Keratinocyte (primary cell): ENCODE measurements around the gene TLX2. TPM values are rescaled to one million over a fixed set of nuclear protein-coding genes. Genes with fewer than 3 reads are reported as not detected.

Source experiments
- DNase-seq: peaks from one replicate; pipeline ENCODE4 v3.0.0-alpha.2; 2011; ENCODE audit warnings: low read depth, missing footprints, low spot score
- FAIRE-seq: peaks from 2 replicates; lab custom pipeline; 2011; peaks lifted over from hg19 to GRCh38; lab: Jason Lieb, UNC
- H2AFZ ChIP-seq: 2 replicates; pipeline ENCODE4 v1.6.0; 2012; ENCODE audit warnings: low read length, control low read depth, inconsistent platforms; ENCODE audit not compliant: control insufficient read depth
- H3K27ac ChIP-seq: 2 replicates; pipeline ENCODE4 v1.5.1; 2011; ENCODE audit warnings: low read length; ENCODE audit not compliant: control insufficient read depth, insufficient read depth
- H3K27me3 ChIP-seq: 3 replicates; pipeline ENCODE4 v1.6.0; 2011; ENCODE audit warnings: low read length; ENCODE audit not compliant: control insufficient read depth, insufficient read depth; ENCODE audit errors: extremely low read depth
- H3K36me3 ChIP-seq, 2 experiments: 2 replicates in 1 of 2; 3 replicates in 1 of 2; pipeline ENCODE4 v1.5.1; 2011; ENCODE audit warnings: low read length in 2 of 2, mild to moderate bottlenecking in 1 of 2; ENCODE audit not compliant: control insufficient read depth in 2 of 2, insufficient read depth in 2 of 2; ENCODE audit errors: extremely low read depth in 1 of 2
- H3K4me1 ChIP-seq: 3 replicates; pipeline ENCODE4 v1.5.1; 2011; ENCODE audit warnings: low read length; ENCODE audit not compliant: control insufficient read depth, insufficient read depth; ENCODE audit errors: extremely low read depth
- H3K4me2 ChIP-seq: 3 replicates; pipeline ENCODE4 v1.6.0; 2011; ENCODE audit warnings: low read depth, low read length; ENCODE audit not compliant: control insufficient read depth, insufficient read depth; ENCODE audit errors: extremely low read depth
- H3K4me3 ChIP-seq, 3 experiments: fragments of 200-600 bp in 1 of 3; sonication (generic) in 1 of 3; 2 replicates in 2 of 3; 3 replicates in 1 of 3; pipeline ENCODE4 v1.5.1; 2011 to 2016; ENCODE audit warnings: low read length in 3 of 3, mild to moderate bottlenecking in 3 of 3, control low read depth in 2 of 3, inconsistent platforms in 1 of 3, low read depth in 1 of 3, mixed read lengths in 1 of 3, mixed run types in 1 of 3, moderate library complexity in 1 of 3; ENCODE audit not compliant: control insufficient read depth in 2 of 3, insufficient read depth in 2 of 3; ENCODE audit errors: extremely low read depth in 1 of 3
- H3K79me2 ChIP-seq: 2 replicates; pipeline ENCODE4 v1.6.0; 2012; ENCODE audit warnings: low read length; ENCODE audit not compliant: control insufficient read depth, insufficient read depth
- H3K9ac ChIP-seq: 3 replicates; pipeline ENCODE4 v1.6.0; 2011; ENCODE audit warnings: low read length; ENCODE audit not compliant: control insufficient read depth, insufficient read depth; ENCODE audit errors: extremely low read depth
- H3K9me1 ChIP-seq: 3 replicates; pipeline ENCODE4 v1.6.0; 2011; ENCODE audit warnings: low read length; ENCODE audit not compliant: control insufficient read depth, insufficient read depth; ENCODE audit errors: extremely low read depth
- H3K9me3 ChIP-seq: 2 replicates; pipeline ENCODE4 v1.5.1; 2012; ENCODE audit warnings: low read depth, low read length; ENCODE audit not compliant: control insufficient read depth
- H4K20me1 ChIP-seq: 3 replicates; pipeline ENCODE4 v1.6.0; 2011; ENCODE audit warnings: low read length; ENCODE audit not compliant: control insufficient read depth, insufficient read depth; ENCODE audit errors: extremely low read depth
- CTCF ChIP-seq, 3 experiments: IDR thresholded peaks in 1 of 3; conservative IDR thresholded peaks in 1 of 3; optimal IDR thresholded peaks in 1 of 3; 2 replicates in 2 of 3; 3 replicates in 1 of 3; pipeline versions ENCODE3 to v1.5.1; 2011; ENCODE audit warnings: low read length in 3 of 3, mild to moderate bottlenecking in 3 of 3, moderate library complexity in 2 of 3, control low read depth in 1 of 3, inconsistent platforms in 1 of 3; ENCODE audit not compliant: insufficient read depth in 2 of 3; ENCODE audit errors: extremely low read depth in 1 of 3
- EZH2 ChIP-seq: IDR thresholded peaks from one replicate; pipeline ENCODE4 v1.6.1; 2012; ENCODE audit warnings: inconsistent platforms, mild to moderate bottlenecking, low read length, moderate library complexity
- dilution Hi-C: fragments of 300-500 bp; cut with MboI; formaldehyde crosslinking; loops from one replicate; pipeline ENCODE4 v1.7.0; 2020; ENCODE audit warnings: low sequenced_read_pairs; ENCODE audit not compliant: extremely low pct_ligation_motif_present
- polyA plus RNA-seq, 5 experiments: library from polyadenylated mRNA; depleted of rRNA in 3 of 5; stranded (reverse) in 3 of 5; stranded (forward) in 1 of 5; unstranded in 1 of 5; fragments of >200 nt; gene quantifications; 1 replicate in 1 of 5; 2 replicates in 3 of 5; 3 replicates in 1 of 5; pipeline versions ENCODE4 v1.2.1 to v1.2.3, GENCODE V29; 2011 to 2012; ENCODE audit warnings: missing spikeins in 2 of 5, low read depth in 1 of 5, low replicate concordance in 1 of 5

The TLX2 gene
- polyA plus RNA-seq, 1 donor (not counting 4 experiments of a cell fraction or from before 2014, with no cell fraction given), result not detected

DNA sequence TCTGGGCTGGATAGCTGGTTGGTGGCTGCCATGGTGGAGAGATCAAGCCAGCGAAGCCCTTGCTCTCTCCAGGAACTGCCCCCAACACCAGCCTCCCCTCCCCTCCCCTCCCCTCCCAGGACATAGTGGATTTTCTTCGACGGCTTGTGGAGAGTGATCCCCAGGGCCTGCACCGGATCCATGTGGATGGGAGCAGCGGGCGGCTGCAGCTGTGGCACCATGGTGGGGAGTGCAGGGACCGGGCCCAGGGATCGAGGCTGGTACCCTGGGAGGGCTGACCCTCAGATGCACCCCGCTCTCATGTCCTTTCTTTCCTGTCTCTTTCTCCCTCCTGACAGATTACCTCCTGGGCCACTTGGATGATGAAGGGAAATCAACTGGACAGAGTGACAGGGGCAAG is 24.3 kb upstream of the TLX2 start:
- DNase-seq (no peak), FAIRE-seq (no peak)
- no peaks in the 10 kb centered on the region for H3K9me1 ChIP-seq
- H3K9ac ChIP-seq, result no peak overlapping the region
- H4K20me1 ChIP-seq, result no peaks in the 10 kb centered on the region
- H3K36me3 ChIP-seq, result peaks cover 31 to 45% of the 10 kb centered on the region in 2 experiments
- H3K9me3 ChIP-seq, result no peaks in the 10 kb centered on the region
- no peak overlapping the region for H3K27ac ChIP-seq
- no peak overlapping the region for H3K4me2 ChIP-seq
- no peak overlapping the region for H2AFZ ChIP-seq
- TF ChIP-seq CTCF (optimal IDR thresholded peaks at IDR 0.05 in 1 of 3, IDR thresholded peaks at IDR 0.05 in 1 of 3, conservative IDR thresholded peaks at IDR 0.05 in 1 of 3; ENCODE audit: extremely low read depth in 1 of 3, insufficient read depth in 2 of 3, low read length in 3 of 3), result no peak
- H3K4me3 ChIP-seq, result no peak overlapping the region
- H3K4me1 ChIP-seq, result peaks cover 10% of the 10 kb centered on the region
- peaks cover 12% of the 10 kb centered on the region for H3K79me2 ChIP-seq
- dilution Hi-C loops, result no loop called here
- H3K27me3 ChIP-seq, result no peaks in the 10 kb centered on the region

DNA sequence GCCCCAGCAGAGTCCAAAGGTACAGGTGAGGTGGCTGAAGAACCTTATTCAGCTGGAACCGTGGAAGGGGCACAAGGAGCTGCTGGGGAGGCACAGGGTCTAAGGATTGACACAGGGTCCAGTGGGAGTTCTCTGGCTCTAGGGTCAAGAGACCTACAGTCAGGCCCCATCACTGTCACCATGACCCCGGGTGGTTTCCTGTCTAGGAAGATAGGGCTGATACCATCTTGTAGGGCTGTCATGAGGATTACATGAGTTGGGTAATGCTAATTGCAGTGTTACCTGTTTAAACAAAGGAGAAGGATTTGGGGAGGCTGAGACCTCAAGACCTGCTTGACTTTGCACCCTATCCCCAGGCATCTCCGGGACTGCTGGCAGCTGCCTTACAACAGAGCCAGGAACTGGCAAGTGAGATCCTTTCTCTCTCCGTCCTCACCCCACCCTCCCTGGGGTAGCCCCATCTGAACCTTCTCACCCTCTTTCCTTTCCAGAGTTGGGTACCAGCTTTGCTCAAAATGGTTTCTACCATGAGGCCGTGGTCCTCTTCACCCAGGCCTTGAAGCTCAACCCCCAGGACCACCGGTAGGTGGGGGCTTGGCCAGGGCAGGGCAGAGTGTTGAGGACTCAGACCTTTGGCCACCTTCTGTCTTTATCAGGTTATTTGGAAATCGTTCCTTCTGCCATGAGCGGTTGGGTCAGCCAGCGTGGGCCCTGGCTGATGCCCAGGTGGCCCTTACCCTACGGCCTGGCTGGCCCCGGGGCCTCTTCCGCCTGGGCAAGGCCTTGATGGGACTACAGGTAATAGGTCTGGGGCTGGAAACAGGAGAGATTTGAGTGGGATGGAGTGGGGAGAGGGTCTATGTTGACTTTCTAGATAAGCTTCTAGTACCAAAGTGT is 22.4 kb upstream of the TLX2 start:
- no peaks in the 10 kb centered on the region for H3K9me3 ChIP-seq
- H2AFZ ChIP-seq, result no peak overlapping the region
- no peaks in the 10 kb centered on the region for H3K27me3 ChIP-seq
- H3K4me1 ChIP-seq, result peaks cover 13% of the 10 kb centered on the region
- H3K9me1 ChIP-seq, result no peaks in the 10 kb centered on the region
- H3K79me2 ChIP-seq, result peaks cover 4% of the 10 kb centered on the region
- dilution Hi-C loops, result no loop called here
- no peak overlapping the region for H3K9ac ChIP-seq
- H4K20me1 ChIP-seq, result no peaks in the 10 kb centered on the region
- no peak overlapping the region for H3K4me2 ChIP-seq
- peaks cover 32 to 39% of the 10 kb centered on the region in 2 experiments for H3K36me3 ChIP-seq
- no peak for FAIRE-seq
- no peak for TF ChIP-seq EZH2
- no peak for TF ChIP-seq CTCF (optimal IDR thresholded peaks at IDR 0.05 in 1 of 3, IDR thresholded peaks at IDR 0.05 in 1 of 3, conservative IDR thresholded peaks at IDR 0.05 in 1 of 3; ENCODE audit: extremely low read depth in 1 of 3, insufficient read depth in 2 of 3, low read length in 3 of 3)
- H3K4me3 ChIP-seq, result no peak overlapping the region
- no peak for DNase-seq
- no peak overlapping the region for H3K27ac ChIP-seq
